RCC 7860 (cell line): Measurements from ENCODE around the gene FOXE1.

Source experiments
- DNase-seq: peaks from one replicate; pipeline ENCODE4 v3.0.0-alpha.2; 2015; ENCODE audit warnings: low spot score
- FAIRE-seq: peaks from 2 replicates; lab custom pipeline; 2012; peaks lifted over from hg19 to GRCh38; lab: Jason Lieb, UNC

The FOXE1 gene

GRCh38 chr9:97847474-97848214 is 5.4 kb upstream of the FOXE1 start:
- DNase-seq (no peak), FAIRE-seq (no peak)

GRCh38 chr9:97848215-97848479 is 4.9 kb upstream of the FOXE1 start:
- no peak for DNase-seq

GRCh38 chr9:97848480-97849237 is 4.4 kb upstream of the FOXE1 start:
- FAIRE-seq (no peak), DNase-seq (no peak)

More at GRCh38 chr9:97848215-97848479, 4.9 kb upstream of the FOXE1 start:
- no peak for FAIRE-seq

- FAIRE-seq (no peak), DNase-seq (no peak)
Observed at GRCh38 chr9:97849980-97850379, 3.0 kb upstream of the FOXE1 start.

- DNase-seq (no peak), FAIRE-seq (no peak)
Observed at GRCh38 chr9:97850746-97851445, 2.1 kb upstream of the FOXE1 start.

- FAIRE-seq: no peak
- no peak for DNase-seq
Observed at GRCh38 chr9:97851446-97851883, 1.6 kb upstream of the FOXE1 start.

GRCh38 chr9:97852001-97852398 is 1.0 kb upstream of the FOXE1 start:
- FAIRE-seq (no peak), DNase-seq (no peak)

- no peak for FAIRE-seq
- DNase-seq: no peak
Observed at GRCh38 chr9:97852399-97853055, 499 bp upstream of the FOXE1 start.

- DNase-seq (no peak), FAIRE-seq (no peak)
Observed at GRCh38 chr9:97853844-97854695, 1.0 kb downstream of the FOXE1 start.

- no peak for FAIRE-seq
Observed at GRCh38 chr9:97854696-97855485, 1.9 kb downstream of the FOXE1 start.

GRCh38 chr9:97855486-97855875 is 2.5 kb downstream of the FOXE1 start:
- no peak for DNase-seq
- FAIRE-seq: no peak

More at GRCh38 chr9:97854696-97855485, 1.9 kb downstream of the FOXE1 start:
- no peak for DNase-seq

GRCh38 chr9:97855899-97856298 is 2.9 kb downstream of the FOXE1 start:
- no peak for DNase-seq
- no peak for FAIRE-seq

- DNase-seq (no peak), FAIRE-seq (no peak)
Observed at GRCh38 chr9:97856857-97857605, 4.0 kb downstream of the FOXE1 start.

- DNase-seq (no peak), FAIRE-seq (no peak)
Observed at GRCh38 chr9:97857606-97858392, 4.8 kb downstream of the FOXE1 start.

- FAIRE-seq (no peak), DNase-seq (no peak)
Observed at GRCh38 chr9:97858393-97858713, 5.3 kb downstream of the FOXE1 start.

- FAIRE-seq (no peak), DNase-seq (no peak)
Observed at GRCh38 chr9:97858826-97859225, 5.8 kb downstream of the FOXE1 start.

- DNase-seq: no peak
- no peak for FAIRE-seq
Observed at GRCh38 chr9:97859346-97859745, 6.3 kb downstream of the FOXE1 start.

- DNase-seq: no peak
- no peak for FAIRE-seq
Observed at GRCh38 chr9:97860451-97861147, 7.6 kb downstream of the FOXE1 start.
